ENCODE results near the gene LTBP3.

GRCh38 chr11:65560555-65561418 lies 2.6 kb upstream of the LTBP3 start:
- TF ChIP-seq POLR2AphosphoS5 (IDR thresholded peaks at IDR 0.05) (no peak), POLR2A (IDR thresholded peaks at IDR 0.05) (no peak), EP300 (IDR thresholded peaks at IDR 0.05; ENCODE audit: low read depth) (no peak)
- TF ChIP-seq, protein P1, sequence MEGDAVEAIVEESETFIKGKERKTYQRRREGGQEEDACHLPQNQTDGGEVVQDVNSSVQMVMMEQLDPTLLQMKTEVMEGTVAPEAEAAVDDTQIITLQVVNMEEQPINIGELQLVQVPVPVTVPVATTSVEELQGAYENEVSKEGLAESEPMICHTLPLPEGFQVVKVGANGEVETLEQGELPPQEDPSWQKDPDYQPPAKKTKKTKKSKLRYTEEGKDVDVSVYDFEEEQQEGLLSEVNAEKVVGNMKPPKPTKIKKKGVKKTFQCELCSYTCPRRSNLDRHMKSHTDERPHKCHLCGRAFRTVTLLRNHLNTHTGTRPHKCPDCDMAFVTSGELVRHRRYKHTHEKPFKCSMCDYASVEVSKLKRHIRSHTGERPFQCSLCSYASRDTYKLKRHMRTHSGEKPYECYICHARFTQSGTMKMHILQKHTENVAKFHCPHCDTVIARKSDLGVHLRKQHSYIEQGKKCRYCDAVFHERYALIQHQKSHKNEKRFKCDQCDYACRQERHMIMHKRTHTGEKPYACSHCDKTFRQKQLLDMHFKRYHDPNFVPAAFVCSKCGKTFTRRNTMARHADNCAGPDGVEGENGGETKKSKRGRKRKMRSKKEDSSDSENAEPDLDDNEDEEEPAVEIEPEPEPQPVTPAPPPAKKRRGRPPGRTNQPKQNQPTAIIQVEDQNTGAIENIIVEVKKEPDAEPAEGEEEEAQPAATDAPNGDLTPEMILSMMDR (IDR thresholded peaks at IDR 0.05) = no peak

Measured in transverse colon (tissue), 4 donors.